HepG2 (cell line): ENCODE measurements around the gene ZNRD2. TPM values are rescaled to one million over a fixed set of nuclear protein-coding genes. Genes with fewer than 3 reads are reported as not detected.

Source experiments
- ATF5 ChIP-seq: sonication (generic); formaldehyde crosslinking; IDR thresholded peaks from 2 replicates; pipeline ENCODE4 v1.4.0; 2020; ENCODE audit warnings: mild to moderate bottlenecking, low read depth, missing genetic modification reagents
- ETV5 ChIP-seq: IDR thresholded peaks from 2 replicates; pipeline ENCODE4 v1.6.1; 2018; ENCODE audit warnings: missing biosample characterization, missing genetic modification reagents, inconsistent platforms, borderline replicate concordance
- HIC2 ChIP-seq: sonication (generic); formaldehyde crosslinking; IDR thresholded peaks from 2 replicates; pipeline ENCODE4 v1.9.0; 2022; ENCODE audit warnings: low read depth, missing genetic modification reagents
- HNRNPUL1 ChIP-seq: fragments of 200-400 bp; formaldehyde crosslinking; IDR thresholded peaks from 2 replicates; pipeline ENCODE4 v1.6.1; 2017; ENCODE audit warnings: low read depth, mild to moderate bottlenecking, low read length, moderate library complexity
- HOXA3 ChIP-seq: sonication (generic); formaldehyde crosslinking; IDR thresholded peaks from 2 replicates; pipeline ENCODE4 v1.5.0; 2020; ENCODE audit warnings: missing genetic modification reagents
- JUND ChIP-seq: sonication (generic); formaldehyde crosslinking; IDR thresholded peaks from 2 replicates; pipeline ENCODE4 v1.8.0; 2022; ENCODE audit warnings: mild to moderate bottlenecking, missing genetic modification reagents
- MAZ ChIP-seq, 2 experiments: sonication (generic) in 1 of 2; formaldehyde crosslinking in 1 of 2; IDR thresholded peaks; 2 replicates each; pipeline versions ENCODE4 v1.5.0 to v1.6.1; 2012 to 2020; ENCODE audit warnings: low read depth in 2 of 2, mild to moderate bottlenecking in 2 of 2, borderline replicate concordance in 1 of 2, improper control_type of control experiment in 1 of 2, low read length in 1 of 2, missing genetic modification reagents in 1 of 2, moderate library complexity in 1 of 2
- MXI1 ChIP-seq: IDR thresholded peaks from 3 replicates; pipeline ENCODE4 v1.6.1; 2012; ENCODE audit warnings: low read depth, low read length, inconsistent platforms, borderline replicate concordance
- NFE2 ChIP-seq: sonication (generic); formaldehyde crosslinking; IDR thresholded peaks from 2 replicates; pipeline ENCODE4 v1.4.0; 2020; ENCODE audit warnings: missing genetic modification reagents
- RCOR2 ChIP-seq: IDR thresholded peaks from 2 replicates; pipeline ENCODE4 v1.6.1; 2016; ENCODE audit warnings: missing biosample characterization, missing genetic modification reagents
- SAP130 ChIP-seq: IDR thresholded peaks from 2 replicates; pipeline ENCODE4 v1.6.1; 2016; ENCODE audit warnings: low read depth
- SOX6 ChIP-seq, 2 experiments: fragments of 450-650 bp in 1 of 2; sonication (generic) in 1 of 2; formaldehyde crosslinking in 1 of 2; IDR thresholded peaks; 2 replicates each; pipeline versions ENCODE4 v1.4.0 to v1.6.1; 2017 to 2020; ENCODE audit warnings: antibody characterized with exemption in 1 of 2, mild to moderate bottlenecking in 1 of 2, missing genetic modification reagents in 1 of 2
- YEATS4 ChIP-seq: sonication (generic); formaldehyde crosslinking; IDR thresholded peaks from 2 replicates; pipeline ENCODE4 v1.4.0; 2020; ENCODE audit warnings: missing genetic modification reagents, borderline replicate concordance
- ZC3H4 ChIP-seq: sonication (generic); formaldehyde crosslinking; IDR thresholded peaks from 2 replicates; pipeline ENCODE4 v1.4.0; 2020; ENCODE audit warnings: missing genetic modification reagents, borderline replicate concordance
- ZNF232 ChIP-seq: sonication (generic); formaldehyde crosslinking; IDR thresholded peaks from 2 replicates; pipeline ENCODE4 v1.4.0; 2020; ENCODE audit warnings: missing genetic modification reagents, borderline replicate concordance
- ZNF597 ChIP-seq: sonication (generic); formaldehyde crosslinking; IDR thresholded peaks from 2 replicates; pipeline ENCODE4 v1.5.0; 2020; ENCODE audit warnings: missing genetic modification reagents
- ZNF629 ChIP-seq: sonication (generic); formaldehyde crosslinking; conservative IDR thresholded peaks from 2 replicates; pipeline ENCODE4 v1.5.0; 2020; ENCODE audit warnings: missing genetic modification reagents
- ZNF687 ChIP-seq: sonication (generic); formaldehyde crosslinking; IDR thresholded peaks from 2 replicates; pipeline ENCODE4 v1.5.1; 2020; ENCODE audit warnings: mild to moderate bottlenecking, missing genetic modification reagents, moderate library complexity
- ZSCAN29 ChIP-seq: sonication (generic); formaldehyde crosslinking; conservative IDR thresholded peaks from 2 replicates; pipeline ENCODE4 v1.4.0; 2020; ENCODE audit warnings: mild to moderate bottlenecking, missing genetic modification reagents
- polyA plus RNA-seq, 8 experiments: library from polyadenylated mRNA; depleted of rRNA in 3 of 8; stranded (reverse) in 7 of 8; unstranded in 1 of 8; fragments of >200 nt; fragmentation: Illumina TruSeq in 4 of 8; extraction: Trizol in 4 of 8; gene quantifications; 2 replicates each; pipeline versions ENCODE4 v1.2.1 to v1.2.3, GENCODE V29; 2011 to 2016; ENCODE audit warnings: low read depth in 4 of 8, missing spikeins in 1 of 8, mixed read lengths in 1 of 8; ENCODE audit not compliant: insufficient read depth in 1 of 8
- total RNA-seq, 5 experiments: library from RNA; depleted of rRNA; stranded (reverse); fragments of >200 nt; fragmentation: Illumina TruSeq; extraction: Trizol; gene quantifications; 2 replicates each; pipeline ENCODE4 v1.2.3, GENCODE V29; 2016; ENCODE audit warnings: low read depth in 1 of 5

Gene ZNRD2
- total and polyA plus RNA-seq, 2 of the 13 experiments (the other 11 are each of a cell fraction or from before 2014, with no cell fraction given) = 29.2 to 34.0 TPM

- TF ChIP-seq ZNF687 (CRISPR knock-in tag) (peak; percentile 88), ZNF232 (no peak), ATF5 (CRISPR knock-in tag) (no peak), HNRNPUL1 (no peak), YEATS4 (CRISPR knock-in tag) (peak; percentile 56), ZSCAN29 (no peak), HOXA3 (CRISPR knock-in tag) (peak; percentile 68; the same call in 1 of the 2 replicates), MXI1 (no peak; the same call in 2 of the 3 replicates), JUND (peak; percentile 43; the same call in 1 of the 2 replicates), ETV5 (CRISPR knock-in tag) (peak; percentile 90), MAZ (IDR thresholded peaks at IDR 0.05; ENCODE audit: borderline replicate concordance, low read depth, low read length) (no peak), MAZ (CRISPR knock-in tag; IDR thresholded peaks at IDR 0.05; ENCODE audit: low read depth) (peak; percentile 53; the same call in 1 of the 2 replicates), SAP130 (CRISPR knock-in tag) (peak; percentile 72), RCOR2 (CRISPR knock-in tag) (no peak), ZNF629 (0 out of 2 replicates have a peak, but pooled peaks have one; percentile 11), ZC3H4 (CRISPR knock-in tag) (no peak), NFE2 (CRISPR knock-in tag) (no peak), HIC2 (peak; percentile 57; the same call in 1 of the 2 replicates), ZNF597 (CRISPR knock-in tag) (no peak), SOX6 (IDR thresholded peaks at IDR 0.05) (no peak), SOX6 (CRISPR knock-in tag; IDR thresholded peaks at IDR 0.05) (peak; percentile 31; the same call in 1 of the 2 replicates)
These were observed 23.9 kb upstream of the ZNRD2 start (continued) for GRCh38 chr11:65546217-65546958.
